Measurements from ENCODE around the gene LARGE1. TPM values are rescaled to one million over a fixed set of nuclear protein-coding genes. Genes with fewer than 3 reads are reported as not detected.

LARGE1 gene
- total RNA-seq, 2 donors from 2014 or later = 12.5 to 21.1 TPM

DNA sequence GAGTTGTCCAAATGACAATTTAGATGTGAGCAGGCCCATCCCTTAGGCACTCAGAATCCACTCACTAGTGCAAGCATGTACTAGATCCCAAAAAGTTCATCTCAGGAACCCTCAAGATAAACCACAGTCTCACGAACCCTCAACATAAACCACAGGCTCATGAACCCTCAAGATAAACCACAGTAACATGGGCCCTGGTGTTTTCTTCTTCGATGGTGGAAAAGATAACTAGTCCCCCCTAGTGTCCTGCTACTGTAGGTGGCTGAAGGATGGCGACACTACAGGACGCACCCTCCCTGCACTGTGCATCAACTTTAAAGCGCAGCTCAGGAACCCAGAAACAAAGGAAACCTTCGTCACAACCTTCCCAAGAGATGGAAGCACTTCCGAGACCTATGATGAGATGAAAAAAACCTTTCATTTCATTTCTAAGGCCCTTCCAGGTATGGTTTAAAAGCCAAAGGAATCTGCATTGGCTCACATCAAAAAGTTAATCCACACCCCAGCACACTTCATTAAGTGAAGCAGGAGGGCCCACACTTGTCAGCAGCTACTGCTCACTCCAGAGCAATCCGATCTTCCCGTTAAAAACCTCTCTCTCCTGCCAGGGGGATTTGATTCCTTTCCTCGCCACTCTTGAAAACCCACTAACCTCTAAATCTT is 2.4 kb downstream of the LARGE1 start:
- intact Hi-C loops (cut with DNase I) = no loop called here
- Histone ChIP-seq H3K27me3 (no peaks in the 10 kb centered on the region), H3K4me3 (no peak overlapping the region), H3K9me3 (no peaks in the 10 kb centered on the region), H3K36me3 (replicated peaks in 1 of 2; ENCODE audit: insufficient read depth in 1 of 2, low read depth in 2 of 2) (no peaks in the 10 kb centered on the region), H3K27ac (no peak overlapping the region), H3K4me1 (peaks cover 32% of the 10 kb centered on the region)
- no peak for DNase-seq
- 62 to 63% methylated on average over 10 of the region's 10 CpGs for WGBS, 2 donors
- TF ChIP-seq, protein P1, sequence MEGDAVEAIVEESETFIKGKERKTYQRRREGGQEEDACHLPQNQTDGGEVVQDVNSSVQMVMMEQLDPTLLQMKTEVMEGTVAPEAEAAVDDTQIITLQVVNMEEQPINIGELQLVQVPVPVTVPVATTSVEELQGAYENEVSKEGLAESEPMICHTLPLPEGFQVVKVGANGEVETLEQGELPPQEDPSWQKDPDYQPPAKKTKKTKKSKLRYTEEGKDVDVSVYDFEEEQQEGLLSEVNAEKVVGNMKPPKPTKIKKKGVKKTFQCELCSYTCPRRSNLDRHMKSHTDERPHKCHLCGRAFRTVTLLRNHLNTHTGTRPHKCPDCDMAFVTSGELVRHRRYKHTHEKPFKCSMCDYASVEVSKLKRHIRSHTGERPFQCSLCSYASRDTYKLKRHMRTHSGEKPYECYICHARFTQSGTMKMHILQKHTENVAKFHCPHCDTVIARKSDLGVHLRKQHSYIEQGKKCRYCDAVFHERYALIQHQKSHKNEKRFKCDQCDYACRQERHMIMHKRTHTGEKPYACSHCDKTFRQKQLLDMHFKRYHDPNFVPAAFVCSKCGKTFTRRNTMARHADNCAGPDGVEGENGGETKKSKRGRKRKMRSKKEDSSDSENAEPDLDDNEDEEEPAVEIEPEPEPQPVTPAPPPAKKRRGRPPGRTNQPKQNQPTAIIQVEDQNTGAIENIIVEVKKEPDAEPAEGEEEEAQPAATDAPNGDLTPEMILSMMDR (IDR thresholded peaks at IDR 0.05) = peak in 2 of 7 experiments; percentile 6 to 11
- TF ChIP-seq POLR2A (IDR thresholded peaks at IDR 0.05) = no peak
- ATAC-seq = no peak

DNA sequence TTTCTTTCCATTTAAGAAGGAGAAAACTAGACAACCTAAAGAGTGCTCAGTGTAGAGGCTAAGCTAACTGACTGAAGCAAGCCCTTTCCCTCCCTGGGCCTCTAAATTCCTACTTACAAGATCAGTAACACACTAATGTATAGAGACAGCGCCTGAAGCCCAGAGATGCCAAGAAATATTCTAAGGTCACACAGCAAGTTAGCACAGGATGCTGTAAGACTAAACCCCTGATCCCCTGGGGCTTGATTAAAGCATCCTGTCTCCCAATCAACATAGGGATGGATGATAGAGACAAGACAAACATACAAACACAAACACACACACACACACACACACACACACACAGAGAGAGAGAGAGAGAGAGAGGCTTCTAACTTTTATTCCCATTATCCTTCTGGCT is 5.6 kb downstream of the LARGE1 start:
- TF ChIP-seq POLR2A (IDR thresholded peaks at IDR 0.05) = no peak
- no peaks in the 10 kb centered on the region for H3K9me3 ChIP-seq
- intact Hi-C loops (cut with DNase I) = no loop called here
- ATAC-seq (no peak), DNase-seq (no peak)
- 82 to 100% methylated on average over 1 of the region's 1 CpG for WGBS, 2 donors
- H3K4me1 ChIP-seq = peaks cover 24% of the 10 kb centered on the region
- H3K36me3 ChIP-seq (replicated peaks in 1 of 2; ENCODE audit: insufficient read depth in 1 of 2, low read depth in 2 of 2) = peaks cover 0 to 1% of the 10 kb centered on the region in 2 donors
- no peak overlapping the region for H3K4me3 ChIP-seq
- H3K27ac ChIP-seq = no peak overlapping the region
- no peaks in the 10 kb centered on the region for H3K27me3 ChIP-seq

DNA sequence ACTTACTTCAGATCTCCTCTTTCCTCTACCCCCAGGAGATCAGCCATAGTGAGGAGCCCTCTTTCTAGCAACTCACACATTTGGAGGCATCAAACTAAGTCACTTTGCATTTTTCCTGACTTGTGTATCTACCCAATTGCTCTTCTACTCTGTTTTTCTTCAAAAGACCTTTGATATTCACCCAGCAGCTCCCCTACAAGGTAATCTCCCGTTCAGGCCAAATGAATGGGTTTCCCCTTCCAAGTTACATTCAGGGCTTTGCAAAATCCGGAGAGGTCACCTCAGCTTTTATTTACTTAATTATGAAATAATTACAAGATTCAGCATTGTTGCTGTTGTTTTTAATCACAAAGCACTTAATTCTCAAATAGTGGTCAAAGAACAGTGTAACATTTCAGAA is 6.1 kb downstream of the LARGE1 start:
- no peaks in the 10 kb centered on the region for H3K27me3 ChIP-seq
- 72 to 86% methylated on average over 2 of the region's 2 CpGs for WGBS, 2 donors
- no peaks in the 10 kb centered on the region for H3K9me3 ChIP-seq
- H3K4me3 ChIP-seq = no peak overlapping the region
- ATAC-seq = no peak
- peaks cover 0 to 1% of the 10 kb centered on the region in 2 donors for H3K36me3 ChIP-seq (replicated peaks in 1 of 2; ENCODE audit: insufficient read depth in 1 of 2, low read depth in 2 of 2)
- H3K4me1 ChIP-seq = peaks cover 21% of the 10 kb centered on the region
- TF ChIP-seq, protein P1 (IDR thresholded peaks at IDR 0.05) = no peak
- no peak for TF ChIP-seq POLR2A (IDR thresholded peaks at IDR 0.05)
- intact Hi-C loops (cut with DNase I) = no loop called here
- H3K27ac ChIP-seq = no peak overlapping the region
- DNase-seq = no peak

DNA sequence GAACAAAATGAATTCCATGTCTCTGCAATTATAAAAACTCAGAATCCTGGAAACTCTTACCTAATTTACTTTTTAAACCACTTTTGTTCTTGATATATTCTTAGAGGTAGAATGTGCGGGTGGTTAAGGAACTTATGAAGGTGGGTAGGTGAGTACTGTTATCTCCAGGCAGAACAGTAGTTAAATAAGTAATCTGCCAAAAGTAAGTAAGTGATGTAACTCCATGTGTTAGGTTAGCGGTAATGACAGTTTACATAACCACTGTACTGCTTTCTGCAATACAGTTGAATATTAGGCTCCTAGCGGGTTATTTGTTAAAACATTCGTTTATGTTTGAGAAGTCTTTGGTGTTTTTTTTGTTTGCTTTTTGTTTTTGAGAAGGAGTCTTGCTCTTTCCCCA is 7.1 kb downstream of the LARGE1 start:
- no peak overlapping the region for H3K27ac ChIP-seq
- TF ChIP-seq POLR2A (IDR thresholded peaks at IDR 0.05) = no peak
- TF ChIP-seq, protein P1 (IDR thresholded peaks at IDR 0.05) = no peak
- H3K4me3 ChIP-seq = no peak overlapping the region
- peaks cover 11% of the 10 kb centered on the region for H3K4me1 ChIP-seq
- no peaks in the 10 kb centered on the region for H3K9me3 ChIP-seq
- no peaks in the 10 kb centered on the region for H3K27me3 ChIP-seq
- 72 to 81% methylated on average over 4 of the region's 4 CpGs for WGBS, 2 donors
- intact Hi-C loops (cut with DNase I) = no loop called here
- H3K36me3 ChIP-seq (replicated peaks in 1 of 2; ENCODE audit: insufficient read depth in 1 of 2, low read depth in 2 of 2) = peaks cover 0 to 1% of the 10 kb centered on the region in 2 donors
- no peak for DNase-seq
- ATAC-seq = no peak

DNA sequence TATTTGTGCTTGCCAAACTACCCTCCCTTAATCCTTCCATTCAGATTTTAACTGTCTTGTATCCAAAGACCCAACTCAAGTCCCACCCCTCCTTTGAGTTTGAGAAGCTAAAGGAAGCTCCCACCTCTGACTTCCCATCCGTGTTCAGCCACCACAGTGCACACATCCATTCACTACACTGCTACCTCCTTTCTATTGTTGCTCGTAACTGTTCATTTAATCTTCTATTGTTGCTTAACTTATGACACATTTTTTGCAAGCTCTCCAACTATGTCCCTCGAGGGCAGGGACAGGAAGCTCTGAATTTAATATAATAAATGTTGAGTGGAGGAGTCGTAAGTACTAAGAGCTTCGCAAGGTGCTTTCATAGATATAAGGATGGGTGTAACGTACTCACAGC is 10.4 kb downstream of the LARGE1 start:
- no peaks in the 10 kb centered on the region for H3K9me3 ChIP-seq
- intact Hi-C loops (cut with DNase I) = no loop called here
- no peak overlapping the region for H3K27ac ChIP-seq
- 76 to 85% methylated on average over 6 of the region's 6 CpGs for WGBS, 2 donors
- TF ChIP-seq POLR2A (IDR thresholded peaks at IDR 0.05) = no peak
- TF ChIP-seq, protein P1 (IDR thresholded peaks at IDR 0.05) = no peak
- peaks cover 0 to 1% of the 10 kb centered on the region in 2 donors for H3K36me3 ChIP-seq (replicated peaks in 1 of 2; ENCODE audit: insufficient read depth in 1 of 2, low read depth in 2 of 2)
- no peaks in the 10 kb centered on the region for H3K4me1 ChIP-seq
- DNase-seq = no peak
- no peaks in the 10 kb centered on the region for H3K27me3 ChIP-seq
- no peak overlapping the region for H3K4me3 ChIP-seq
- ATAC-seq = no peak

Data from body of pancreas (tissue), 4 donors.